Common myeloid progenitor, CD34-positive (primary cell): ENCODE data around the gene SHCBP1.
"Not testable (repeated sequence)": the region's sequence is repeated elsewhere in the genome, so short reads cannot be mapped to it uniquely, and the experiment has no call there.

ENCODE experiments used
- CTCF ChIA-PET: fragments of 350-600 bp; sonication (Branson Sonifier 250); formaldehyde crosslinking; loops from one replicate; lab custom pipeline; 2021; ENCODE audit warnings: antibody characterized with exemption; lab: Charles Lee
- POLR2A ChIA-PET: fragments of 350-600 bp; sonication (Branson Sonifier 250); formaldehyde crosslinking; loops from one replicate; lab custom pipeline; 2021; ENCODE audit warnings: antibody characterized with exemption; lab: Charles Lee
- DNase-seq, 3 donors: peaks; one replicate each; pipeline versions ENCODE4 v3.0.0 to v3.0.0-alpha.2; 2013
- H3K27ac ChIP-seq, 2 experiments: 1 replicate in 1 of 2; 2 replicates in 1 of 2; pipeline ENCODE4 v1.7.0; 2013; ENCODE audit warnings: inconsistent platforms in 2 of 2, low read length in 2 of 2, mild to moderate bottlenecking in 2 of 2, low read depth in 1 of 2, moderate library complexity in 1 of 2; ENCODE audit not compliant: severe bottlenecking in 2 of 2, insufficient read depth in 1 of 2, poor library complexity in 1 of 2
- H3K27me3 ChIP-seq, 5 experiments: replicated peaks in 2 of 5; 1 replicate in 3 of 5; 2 replicates in 2 of 5; pipeline versions ENCODE4 v1.6.1 to v1.7.0; 2013; ENCODE audit warnings: low read length in 4 of 5, mild to moderate bottlenecking in 2 of 5, moderate library complexity in 2 of 5, inconsistent platforms in 1 of 5; ENCODE audit not compliant: insufficient read depth in 5 of 5, control insufficient read depth in 4 of 5
- H3K36me3 ChIP-seq, 4 experiments: 1 replicate in 2 of 4; 2 replicates in 2 of 4; pipeline versions ENCODE4 v1.6.1 to v1.7.0; 2013; ENCODE audit warnings: low read length in 3 of 4, control low read depth in 1 of 4, mild to moderate bottlenecking in 1 of 4; ENCODE audit not compliant: control insufficient read depth in 4 of 4, insufficient read depth in 4 of 4
- H3K4me1 ChIP-seq, 4 experiments: 1 replicate in 3 of 4; 2 replicates in 1 of 4; pipeline versions ENCODE4 v1.6.1 to v1.7.1; 2013; ENCODE audit warnings: low read length in 3 of 4, mild to moderate bottlenecking in 3 of 4, control low read depth in 1 of 4, inconsistent platforms in 1 of 4, moderate library complexity in 1 of 4; ENCODE audit not compliant: control insufficient read depth in 4 of 4, insufficient read depth in 4 of 4; ENCODE audit errors: control extremely low read depth in 1 of 4
- H3K4me3 ChIP-seq, 7 experiments: 1 replicate in 4 of 7; 2 replicates in 3 of 7; pipeline versions ENCODE4 v1.5.1 to v1.7.0; 2013; ENCODE audit warnings: mild to moderate bottlenecking in 7 of 7, low read length in 6 of 7, moderate library complexity in 6 of 7, inconsistent platforms in 2 of 7, low read depth in 2 of 7, control low read depth in 1 of 7; ENCODE audit not compliant: insufficient read depth in 4 of 7, control insufficient read depth in 1 of 7; ENCODE audit errors: extremely low read depth in 1 of 7
- H3K9me3 ChIP-seq, 5 experiments: 1 replicate in 4 of 5; 2 replicates in 1 of 5; pipeline versions ENCODE4 v1.6.1 to v1.7.1; 2013; ENCODE audit warnings: low read length in 4 of 5, mild to moderate bottlenecking in 2 of 5, inconsistent platforms in 1 of 5, low read depth in 1 of 5, moderate library complexity in 1 of 5; ENCODE audit not compliant: control insufficient read depth in 4 of 5, insufficient read depth in 2 of 5; ENCODE audit errors: control extremely low read depth in 1 of 5
- WGBS: methylation state at CpG from one replicate; pipeline ENCODE4 v1.1.5; 2013; ENCODE audit not compliant: insufficient coverage; 5-methylcytosine and 5-hydroxymethylcytosine counted together

Gene SHCBP1

DNA sequence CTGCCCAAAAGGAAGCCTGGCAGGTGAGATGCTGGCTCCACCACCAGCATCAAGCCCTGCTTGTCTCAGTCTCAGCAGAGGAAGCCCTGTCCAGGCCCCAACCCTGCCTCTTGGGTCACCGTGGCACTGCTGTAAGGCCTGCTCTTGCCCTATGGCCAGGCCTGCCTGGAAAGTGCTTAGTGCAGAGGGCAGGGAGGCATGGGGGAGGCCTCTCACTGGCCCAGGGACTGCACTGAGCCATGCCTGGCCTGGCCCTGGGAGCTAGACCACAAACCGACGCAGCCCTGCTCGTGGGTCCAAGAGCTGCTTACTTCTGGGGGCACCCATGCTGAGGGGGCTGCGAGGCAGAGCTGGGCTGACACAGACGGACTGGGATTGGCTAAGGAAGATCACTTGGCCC, 3.7 kb upstream of the SHCBP1 start:
- H3K36me3 ChIP-seq, H3K27me3 ChIP-seq, H3K27ac ChIP-seq, POLR2A ChIA-PET, DNase-seq, H3K4me3 ChIP-seq, CTCF ChIA-PET, H3K9me3 ChIP-seq: not testable (repeated sequence)
- no CpG with 5 or more reads among the region's 6 CpGs for WGBS
- peaks cover 8 to 21% (median 13%) of the 10 kb centered on the region in 4 experiments for H3K4me1 ChIP-seq

DNA sequence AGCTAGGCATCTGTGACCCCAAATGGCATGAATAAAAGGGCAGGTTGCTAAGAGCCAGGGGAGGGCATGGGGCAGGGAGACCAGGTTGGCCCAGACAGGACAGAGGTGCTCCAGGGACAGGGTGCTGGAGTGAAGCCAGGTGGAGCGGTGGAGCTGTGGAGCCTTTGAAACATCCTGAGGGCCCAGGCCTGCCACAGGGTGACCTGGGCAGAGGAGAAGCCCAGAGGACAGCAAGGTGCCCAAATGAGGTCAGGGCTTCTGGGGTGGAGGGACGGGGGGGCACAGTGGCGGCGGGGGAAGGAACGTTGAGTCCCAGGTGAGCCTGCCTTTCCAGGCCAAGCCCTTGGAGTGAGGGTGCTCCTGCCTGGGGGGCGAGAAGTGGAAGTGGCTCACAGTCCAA, 2.5 kb upstream of the SHCBP1 start:
- H3K27me3 ChIP-seq, CTCF ChIA-PET, H3K9me3 ChIP-seq, H3K36me3 ChIP-seq, DNase-seq, POLR2A ChIA-PET, H3K27ac ChIP-seq, H3K4me3 ChIP-seq: not testable (repeated sequence)
- no CpG with 5 or more reads among the region's 6 CpGs for WGBS
- H3K4me1 ChIP-seq: peaks cover 8 to 15% (median 13%) of the 10 kb centered on the region in 4 experiments

DNA sequence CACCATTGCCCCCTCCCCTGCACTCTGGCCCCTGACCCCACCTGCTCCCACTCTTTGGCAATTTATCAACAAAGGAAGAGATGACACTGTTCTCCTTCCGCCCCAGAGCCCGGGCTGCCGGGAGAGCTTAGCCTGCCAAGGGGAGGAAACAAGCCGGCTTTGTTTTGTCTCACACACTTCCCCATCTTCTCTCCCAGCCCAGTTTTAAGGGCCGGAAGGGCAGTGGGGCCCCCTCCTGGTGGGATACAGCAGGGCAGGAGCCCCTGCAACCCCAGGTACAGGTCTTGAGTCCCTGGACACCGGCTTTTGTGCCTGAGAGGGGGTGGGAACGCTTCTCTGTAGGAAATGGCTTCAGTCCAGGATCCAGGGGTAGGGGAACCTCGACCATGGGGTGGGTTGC, 2.1 kb upstream of the SHCBP1 start:
- H3K4me3 ChIP-seq, H3K36me3 ChIP-seq, H3K9me3 ChIP-seq, H3K27me3 ChIP-seq, H3K27ac ChIP-seq, CTCF ChIA-PET, POLR2A ChIA-PET, DNase-seq: not testable (repeated sequence)
- no CpG with 5 or more reads among the region's 8 CpGs for WGBS
- H3K4me1 ChIP-seq: peaks cover 8 to 15% (median 13%) of the 10 kb centered on the region in 4 experiments

DNA sequence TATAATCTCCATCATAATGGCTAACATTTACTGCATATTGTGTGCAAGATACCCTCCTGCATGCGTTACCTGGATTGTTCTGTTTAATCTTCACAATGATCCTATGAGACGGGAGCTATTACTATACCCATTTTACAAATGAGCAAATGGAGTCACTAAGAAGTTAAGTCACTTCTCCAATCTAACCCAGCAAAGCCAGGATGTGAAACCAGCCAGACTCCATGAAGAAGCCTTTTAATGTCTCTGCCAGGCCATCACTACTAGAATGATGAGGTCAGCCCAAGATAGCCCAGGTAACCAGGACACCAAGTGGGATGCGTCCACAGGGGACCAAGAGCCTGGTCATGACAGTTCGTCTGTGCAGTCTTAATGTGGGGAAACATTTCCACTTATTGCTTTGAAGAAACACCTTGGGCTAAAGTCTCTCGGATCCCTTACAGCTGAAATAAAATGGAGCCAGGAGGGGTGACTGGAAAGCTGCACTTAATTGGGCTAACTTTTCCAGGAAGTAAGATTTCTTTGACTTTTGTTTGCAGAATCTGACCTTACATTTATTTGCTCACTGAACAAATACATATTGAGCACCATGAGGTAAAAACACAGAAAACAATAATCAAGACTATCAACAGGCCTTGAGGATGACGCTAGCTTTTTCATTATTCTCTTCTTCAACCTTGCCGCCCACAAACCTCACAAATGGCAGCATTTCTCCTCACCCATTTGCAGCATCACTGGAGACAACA, 926 bp upstream of the SHCBP1 start:
- H3K27ac ChIP-seq: peak overlapping the region in 1 of 2 experiments; percentile 80
- H3K4me3 ChIP-seq: peak overlapping the region in 1 of 7 experiments; percentile 95
- ChIA-PET POLR2A (no interaction called here), CTCF (no interaction called here)
- 96% methylated on average over 6 of the region's 7 CpGs for WGBS
- no peaks in the 10 kb centered on the region for H3K27me3 ChIP-seq
- no peaks in the 10 kb centered on the region for H3K9me3 ChIP-seq
- H3K4me1 ChIP-seq: peaks cover 8 to 15% (median 13%) of the 10 kb centered on the region in 4 experiments
- DNase-seq: peak in 1 of 3 donors; percentile 14
- H3K36me3 ChIP-seq: peaks cover 0 to 16% (median 4%) of the 10 kb centered on the region in 4 experiments

DNA sequence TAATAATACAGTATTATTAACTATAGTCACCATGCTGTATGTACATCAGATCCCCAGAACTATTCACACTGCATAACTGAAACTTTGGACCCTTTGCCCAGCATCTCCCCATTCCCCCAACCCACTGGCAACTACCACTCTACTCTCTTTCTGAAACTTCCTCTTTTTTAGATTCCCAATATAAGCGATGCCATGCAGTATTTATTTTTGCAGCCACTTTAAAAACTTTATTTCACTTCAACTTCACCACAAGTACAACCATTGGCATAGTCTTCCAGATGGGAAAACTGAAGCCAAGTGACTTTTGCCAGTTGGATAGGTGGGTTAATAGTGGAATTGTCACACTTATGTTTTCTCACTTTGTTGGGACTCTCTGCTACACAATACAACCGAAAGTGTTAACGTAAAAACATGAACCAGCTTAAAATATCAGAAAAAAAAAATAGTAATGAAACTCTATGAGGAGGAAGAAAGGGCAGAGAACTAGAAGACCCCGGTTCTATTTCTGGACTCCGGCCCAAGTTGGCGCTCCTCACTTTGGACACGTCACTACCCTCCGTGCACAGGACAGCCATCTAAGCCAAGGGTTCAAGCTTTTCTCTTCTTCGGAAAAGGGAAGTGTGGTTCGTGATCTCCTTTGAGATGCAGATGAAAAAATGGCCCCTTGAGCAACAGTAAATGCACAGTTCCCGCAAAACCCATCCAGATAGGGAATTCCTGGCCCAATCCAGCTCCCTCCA, 743 bp downstream of the SHCBP1 start:
- no peaks in the 10 kb centered on the region for H3K9me3 ChIP-seq
- ChIA-PET POLR2A (no interaction called here), CTCF (no interaction called here)
- peak overlapping the region in 1 of 2 experiments; percentile 80 for H3K27ac ChIP-seq
- peak; percentile 14 to 61 (median 49) for DNase-seq
- H3K27me3 ChIP-seq: no peaks in the 10 kb centered on the region
- peak overlapping the region; percentile 81 to 99 (median 94) for H3K4me3 ChIP-seq
- H3K36me3 ChIP-seq: peaks cover 5 to 31% (median 15%) of the 10 kb centered on the region in 4 experiments
- peaks cover 8 to 15% (median 13%) of the 10 kb centered on the region in 4 experiments for H3K4me1 ChIP-seq
- 0% methylated on average over 3 of the region's 11 CpGs for WGBS

DNA sequence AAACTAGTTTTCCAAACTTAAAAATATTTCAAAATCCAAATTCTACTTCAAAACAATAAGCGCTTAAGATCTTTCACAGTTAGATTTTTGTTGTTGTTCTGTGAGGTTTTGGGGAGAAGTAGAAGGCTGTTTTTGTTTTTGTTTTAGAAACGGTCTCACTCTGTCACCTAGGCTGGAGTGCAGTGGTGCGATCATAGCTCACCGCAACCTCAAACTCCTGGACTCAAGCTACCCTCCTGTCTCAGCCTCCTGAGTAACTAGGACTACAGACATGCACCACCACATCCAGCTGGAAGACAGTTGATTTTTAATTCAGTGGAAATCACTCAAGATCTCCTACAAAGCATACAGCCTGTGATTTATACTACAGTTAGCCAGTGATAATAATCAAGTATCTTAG, 2.7 kb downstream of the SHCBP1 start:
- no peak overlapping the region for H3K4me3 ChIP-seq
- ChIA-PET CTCF (interaction anchor here (1.2 to 1.4 kb wide), 2 partner anchors 10 to 70 kb away, joined by 4 to 6 read pairs; no protein-coding TSS in a partner anchor), POLR2A (no interaction called here)
- no peaks in the 10 kb centered on the region for H3K9me3 ChIP-seq
- 100% methylated on average over 2 of the region's 4 CpGs for WGBS
- DNase-seq: no peak
- peaks cover 5 to 48% (median 22%) of the 10 kb centered on the region in 4 experiments for H3K36me3 ChIP-seq
- H3K27ac ChIP-seq: no peak overlapping the region
- no peaks in the 10 kb centered on the region for H3K27me3 ChIP-seq
- H3K4me1 ChIP-seq: peaks cover 8 to 15% (median 13%) of the 10 kb centered on the region in 4 experiments

DNA sequence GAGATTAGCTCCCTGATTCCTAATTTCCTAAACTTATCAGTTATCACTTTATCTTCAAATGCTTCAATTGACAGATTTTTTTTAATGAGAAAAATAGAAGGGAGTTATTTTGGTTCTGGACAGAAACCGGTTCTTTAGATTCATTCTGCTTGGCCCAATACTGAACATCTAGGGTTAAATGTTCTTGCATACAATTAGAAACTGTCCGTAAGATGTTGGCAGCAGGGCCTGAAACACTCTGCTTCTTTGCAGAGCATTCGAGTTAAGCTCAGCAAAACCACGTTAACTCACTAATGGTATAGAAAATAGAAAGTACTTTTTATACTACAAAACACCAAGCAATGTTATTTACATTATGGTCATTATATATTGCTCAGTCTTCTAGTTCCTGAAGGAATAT, 7.2 kb downstream of the SHCBP1 start:
- H3K27ac ChIP-seq: no peak overlapping the region
- H3K27me3 ChIP-seq: no peaks in the 10 kb centered on the region
- H3K4me1 ChIP-seq: no peaks in the 10 kb centered on the region
- CTCF ChIA-PET: interaction anchor here (1.4 kb wide), 1 partner anchor 9 kb away, joined by 3 read pairs; no protein-coding TSS in a partner anchor
- no peaks in the 10 kb centered on the region for H3K9me3 ChIP-seq
- DNase-seq: no peak
- H3K4me3 ChIP-seq: no peak overlapping the region
- POLR2A ChIA-PET: no interaction called here
- peaks cover 11 to 75% (median 25%) of the 10 kb centered on the region in 4 experiments for H3K36me3 ChIP-seq
- 100% methylated on average over 1 of the region's 4 CpGs for WGBS
